Activated CD4-positive, CD25-positive, alpha-beta regulatory T cell treated with anti-CD3 and anti-CD28 coated beads, Interleukin-2, amount 50 U/mL, for 24 hours (primary cell): Measurements from ENCODE around the gene CNOT3.
A peak's percentile ranks its signal among the peaks of the same experiment; 100 is the strongest.
"Not testable (repeated sequence)": the region's sequence is repeated elsewhere in the genome, so short reads cannot be mapped to it uniquely, and the experiment has no call there.

Experiments
- ATAC-seq, 2 donors: fragments of 150-1000 bp; cut with Tn5 transposase; one replicate each; pipeline ENCODE4 v1.10.0; 2021; ENCODE audit warnings: mild to moderate bottlenecking in 1 of 2, moderate library complexity in 1 of 2

Gene CNOT3

GRCh38 chr19:54172471-54173358 lies 35.2 kb downstream of the CNOT3 start, which contains the start of gene TMC4:
Gene TMC4, minus strand, starts transcription at chr19:54173160. Its CDS starts 43 bp downstream, at chr19:54173117.
- peak in 1 of 2 donors; percentile 32 for ATAC-seq

GRCh38 chr19:54173359-54173699 lies 35.8 kb downstream of the CNOT3 start:
- no peak for ATAC-seq

GRCh38 chr19:54173951-54174834 lies 36.6 kb downstream of the CNOT3 start:
- ATAC-seq = no peak

GRCh38 chr19:54178581-54179261 lies 41.2 kb downstream of the CNOT3 start:
- peak; percentile 87 to 92 for ATAC-seq

GRCh38 chr19:54179262-54179852 lies 41.8 kb downstream of the CNOT3 start:
- ATAC-seq = no peak

DNA sequence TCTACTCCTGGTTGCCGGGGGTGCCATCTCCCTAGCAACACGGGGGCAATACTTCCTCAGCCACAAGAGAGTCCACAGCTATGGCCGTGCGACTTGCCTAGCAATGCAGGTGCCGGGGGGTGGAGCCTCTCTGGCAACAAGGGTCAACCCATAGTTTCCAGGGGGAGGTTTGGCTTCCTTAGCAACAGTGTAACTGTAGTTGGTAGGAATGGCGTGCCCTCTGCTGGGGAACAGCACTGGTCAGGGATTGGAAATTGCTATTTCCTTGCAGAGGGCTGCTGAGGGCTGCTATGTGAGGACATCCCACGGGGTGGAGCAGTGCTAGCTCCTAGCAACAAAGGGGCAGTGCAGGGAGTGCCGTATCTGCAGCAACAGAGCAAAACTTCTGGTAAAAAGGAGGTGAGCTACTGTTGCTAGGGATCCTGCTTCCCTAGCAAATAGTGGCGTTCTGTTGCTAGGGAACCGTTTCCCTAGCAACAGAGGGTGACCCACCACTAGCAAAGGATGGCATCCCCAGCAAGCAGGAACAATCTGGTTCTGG lies 42.4 kb downstream of the CNOT3 start:
- no peak for ATAC-seq

- ATAC-seq = no peak
These were observed 43.1 kb downstream of the CNOT3 start for GRCh38 chr19:54180691-54181091.

GRCh38 chr19:54181894-54182293 lies 44.3 kb downstream of the CNOT3 start:
- not testable (repeated sequence) for ATAC-seq

- ATAC-seq = no peak
These were observed 45.9 kb downstream of the CNOT3 start for GRCh38 chr19:54183431-54183830.

GRCh38 chr19:54186351-54186750 lies 48.8 kb downstream of the CNOT3 start:
- ATAC-seq = no peak

DNA sequence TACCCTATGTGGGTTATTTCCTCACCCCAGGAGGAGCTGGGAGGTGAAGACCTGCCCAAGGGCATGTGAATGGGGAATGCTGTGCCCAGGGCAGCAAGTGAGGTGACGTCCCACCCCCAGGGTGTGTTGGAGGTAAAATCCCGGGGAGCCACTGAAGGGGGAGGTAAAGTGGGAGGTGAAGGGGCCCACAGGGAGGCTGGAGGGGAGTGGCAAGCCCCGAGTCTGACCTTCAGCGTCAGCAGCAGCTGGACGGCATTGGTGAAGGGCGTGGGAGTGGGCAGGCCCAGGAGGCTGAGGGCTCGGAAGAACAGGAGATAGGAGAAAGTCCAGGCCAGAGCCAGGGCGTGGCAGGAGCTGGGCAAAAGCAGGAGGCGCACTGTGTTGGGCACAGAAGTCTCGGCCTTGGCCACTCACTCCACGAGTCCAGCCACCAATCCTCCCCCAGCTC lies 49.4 kb downstream of the CNOT3 start:
- no peak for ATAC-seq

DNA sequence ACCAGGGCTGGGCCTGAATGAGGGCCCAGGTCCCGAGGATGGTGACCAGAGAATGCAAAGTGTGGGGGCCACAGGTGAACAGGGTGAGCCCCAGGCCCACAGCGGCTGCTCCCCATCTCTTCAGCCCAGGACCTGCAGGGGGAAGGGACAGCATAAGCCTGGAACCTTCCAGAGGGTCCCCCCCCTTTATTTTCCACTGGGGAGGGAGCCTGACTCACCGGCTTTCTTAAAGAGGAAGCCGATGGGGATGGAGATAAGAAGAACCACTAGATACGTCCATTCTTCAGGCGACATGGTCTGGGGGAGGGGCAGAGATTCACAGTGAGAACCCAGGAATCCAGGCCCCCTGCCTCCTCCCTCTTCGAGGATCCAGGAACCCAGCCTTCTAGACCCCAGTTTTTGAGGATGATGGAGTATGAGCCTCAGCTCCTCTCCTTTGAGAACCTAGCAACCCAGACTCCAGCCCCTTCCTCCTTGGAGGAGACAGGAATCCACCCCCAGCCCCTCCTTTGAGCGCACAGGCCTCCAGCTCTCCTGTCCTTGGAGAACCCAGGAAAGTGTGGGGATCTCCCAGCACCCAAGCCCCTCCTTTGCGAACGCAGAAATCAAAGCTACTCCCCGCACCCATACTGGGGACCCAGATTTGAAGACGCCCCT lies 50.8 kb downstream of the CNOT3 start:
- ATAC-seq = no peak

- peak; percentile 3 to 41 for ATAC-seq
These were observed 51.7 kb downstream of the CNOT3 start, which contains the start of gene MBOAT7 for GRCh38 chr19:54189145-54189734. Gene MBOAT7, minus strand, starts transcription at chr19:54189580. Its CDS starts 1,072 bp downstream, at chr19:54188508.

GRCh38 chr19:54189735-54190502 lies 52.4 kb downstream of the CNOT3 start:
- peak; percentile 61 to 64 for ATAC-seq

- peak; percentile 62 to 65 for ATAC-seq
These were observed 53.0 kb downstream of the CNOT3 start for GRCh38 chr19:54190503-54191010.

GRCh38 chr19:54191011-54191810 lies 53.6 kb downstream of the CNOT3 start, which contains the start of gene TSEN34:
Gene TSEN34, plus strand, starts transcription at chr19:54191308. Its CDS starts 57 bp downstream, at chr19:54191365.
- ATAC-seq = peak; percentile 16 to 25

DNA sequence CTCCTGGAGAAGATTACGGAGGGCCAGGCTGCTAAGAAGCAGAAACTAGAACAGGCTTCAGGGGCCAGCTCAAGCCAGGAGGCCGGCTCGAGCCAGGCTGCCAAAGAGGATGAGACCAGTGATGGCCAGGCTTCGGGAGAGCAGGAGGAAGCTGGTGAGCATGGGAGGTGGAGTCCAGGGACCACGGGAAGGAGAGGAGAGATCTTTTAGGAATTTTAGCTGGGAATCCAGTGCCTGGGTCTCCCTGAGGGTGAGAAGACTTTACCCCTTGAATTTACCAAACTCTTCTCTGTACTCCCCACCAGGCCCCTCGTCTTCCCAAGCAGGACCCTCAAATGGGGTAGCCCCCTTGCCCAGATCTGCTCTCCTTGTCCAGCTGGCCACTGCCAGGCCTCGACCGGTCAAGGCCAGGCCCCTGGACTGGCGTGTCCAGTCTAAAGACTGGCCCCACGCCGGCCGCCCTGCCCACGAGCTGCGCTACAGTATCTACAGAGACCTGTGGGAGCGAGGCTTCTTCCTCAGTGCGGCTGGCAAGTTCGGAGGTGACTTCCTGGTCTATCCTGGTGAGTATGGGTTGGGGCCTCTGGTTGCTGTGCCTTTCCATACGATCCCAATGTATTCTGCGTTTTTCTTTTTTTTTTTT lies 54.4 kb downstream of the CNOT3 start:
- ATAC-seq = no peak

- no peak for ATAC-seq
These were observed 55.4 kb downstream of the CNOT3 start for GRCh38 chr19:54193011-54193410.
